Peyer's patch (tissue), 4 donors: ENCODE data around the gene DHRSX. TPM values are rescaled to one million over a fixed set of nuclear protein-coding genes. Genes with fewer than 3 reads are reported as not detected.

ENCODE experiments used
- DNase-seq, 3 donors: peaks; one replicate each; pipeline ENCODE4 v3.0.0-alpha.2; 2017 to 2019
- H3K27ac ChIP-seq, 4 donors: fragments of 200-600 bp; sonication (generic); one replicate each; pipeline ENCODE4 v1.5.1; 2016 to 2019
- H3K27me3 ChIP-seq, 2 donors: fragments of 200-600 bp; sonication (generic); one replicate each; pipeline ENCODE4 v1.5.1; 2019
- H3K36me3 ChIP-seq, 3 donors: fragments of 200-600 bp; sonication (generic); one replicate each; pipeline ENCODE4 v1.5.1; 2016 to 2019
- H3K4me1 ChIP-seq, 4 donors: fragments of 200-600 bp; sonication (generic); one replicate each; pipeline ENCODE4 v1.5.1; 2016 to 2019
- H3K4me3 ChIP-seq, 4 donors: fragments of 200-600 bp; sonication (generic); 1 replicate in 3 of 4; 2 replicates in 1 of 4; pipeline ENCODE4 v1.5.1; 2016 to 2019; ENCODE audit warnings: mild to moderate bottlenecking in 1 of 4
- H3K9me3 ChIP-seq, 4 donors: fragments of 200-600 bp; sonication (generic); one replicate each; pipeline ENCODE4 v1.5.1; 2016 to 2019; ENCODE audit warnings: mild to moderate bottlenecking in 1 of 4
- CTCF ChIP-seq, 6 experiments: fragments of 450-650 bp in 4 of 6; fragments of 200-600 bp in 2 of 6; sonication (generic) in 1 of 6; IDR thresholded peaks; one replicate each; pipeline ENCODE4 v1.5.1; 2017 to 2019; ENCODE audit warnings: antibody characterized with exemption in 6 of 6, mild to moderate bottlenecking in 3 of 6, moderate library complexity in 1 of 6
- POLR2A ChIP-seq, 2 donors: fragments of 450-650 bp; IDR thresholded peaks; one replicate each; pipeline ENCODE4 v1.5.1; 2017; ENCODE audit warnings: antibody characterized with exemption in 2 of 2, mild to moderate bottlenecking in 2 of 2, moderate library complexity in 2 of 2
- total RNA-seq, 4 donors: library from RNA; depleted of rRNA; stranded (reverse); fragments of >200 nt; gene quantifications; one replicate each; pipeline ENCODE4 v1.1.0, GENCODE V29; 2016

The DHRSX gene
- total RNA-seq, 4 donors from 2014 or later = 21.5 to 55.4 (median 40.4) TPM

GRCh38 chrX:2376166-2376565 is 124.6 kb downstream of the DHRSX start:
- H3K36me3 ChIP-seq = no peaks in the 10 kb centered on the region

GRCh38 chrX:2374086-2374485 is 126.7 kb downstream of the DHRSX start:
- Histone ChIP-seq H3K27ac (no peak overlapping the region), H3K27me3 (no peaks in the 10 kb centered on the region), H3K36me3 (no peaks in the 10 kb centered on the region), H3K4me3 (no peak overlapping the region), H3K9me3 (no peaks in the 10 kb centered on the region), H3K4me1 (no peaks in the 10 kb centered on the region)
- DNase-seq = no peak
- TF ChIP-seq POLR2A (IDR thresholded peaks at IDR 0.05) (no peak), CTCF (IDR thresholded peaks at IDR 0.05) (no peak)

More at GRCh38 chrX:2376166-2376565, 124.6 kb downstream of the DHRSX start:
- no peak overlapping the region for H3K27ac ChIP-seq
- DNase-seq = no peak
- H3K4me1 ChIP-seq = no peaks in the 10 kb centered on the region
- no peak for TF ChIP-seq POLR2A (IDR thresholded peaks at IDR 0.05)
- TF ChIP-seq CTCF (IDR thresholded peaks at IDR 0.05) = no peak
- no peak overlapping the region for H3K4me3 ChIP-seq
- H3K9me3 ChIP-seq = no peaks in the 10 kb centered on the region
- no peaks in the 10 kb centered on the region for H3K27me3 ChIP-seq

- Histone ChIP-seq H3K9me3 (no peaks in the 10 kb centered on the region), H3K4me1 (no peaks in the 10 kb centered on the region), H3K27me3 (no peaks in the 10 kb centered on the region), H3K36me3 (no peaks in the 10 kb centered on the region), H3K4me3 (no peak overlapping the region), H3K27ac (no peak overlapping the region)
- DNase-seq = no peak
- no peak for TF ChIP-seq CTCF (IDR thresholded peaks at IDR 0.05)
- TF ChIP-seq POLR2A (IDR thresholded peaks at IDR 0.05) = no peak
Measured at GRCh38 chrX:2373615-2374014, 127.2 kb downstream of the DHRSX start.

GRCh38 chrX:2371026-2371711 is 129.6 kb downstream of the DHRSX start:
- no peak for DNase-seq
- H3K4me3 ChIP-seq = no peak overlapping the region
- no peak overlapping the region for H3K27ac ChIP-seq
- no peaks in the 10 kb centered on the region for H3K27me3 ChIP-seq
- H3K4me1 ChIP-seq = no peaks in the 10 kb centered on the region
- no peaks in the 10 kb centered on the region for H3K9me3 ChIP-seq
- H3K36me3 ChIP-seq = no peaks in the 10 kb centered on the region
- TF ChIP-seq CTCF (IDR thresholded peaks at IDR 0.05) (no peak), POLR2A (IDR thresholded peaks at IDR 0.05) (no peak)

- no peak for DNase-seq
- TF ChIP-seq POLR2A (IDR thresholded peaks at IDR 0.05) (no peak), CTCF (IDR thresholded peaks at IDR 0.05) (no peak)
- H3K27me3 ChIP-seq = no peaks in the 10 kb centered on the region
Measured at GRCh38 chrX:2370456-2370855, 130.3 kb downstream of the DHRSX start.

More at GRCh38 chrX:2370456-2370855, 130.3 kb downstream of the DHRSX start:
- Histone ChIP-seq H3K9me3 (no peaks in the 10 kb centered on the region), H3K4me3 (no peak overlapping the region), H3K36me3 (no peaks in the 10 kb centered on the region), H3K4me1 (no peaks in the 10 kb centered on the region), H3K27ac (no peak overlapping the region)
